ENCODE data around the gene OPTC. TPM values are rescaled to one million over a fixed set of nuclear protein-coding genes. Genes with fewer than 3 reads are reported as not detected.
A peak's percentile ranks its signal among the peaks of the same experiment; 100 is the strongest.

OPTC gene
- total RNA-seq, 1 experiment from 2014 or later, result not detected

- DNase-seq (ENCODE audit: low read depth), result no peak
Measured at GRCh38 chr1:203536575-203536974, 42.6 kb downstream of the OPTC start.

GRCh38 chr1:203536980-203537455, 43.1 kb downstream of the OPTC start:
- peak; percentile 58 for DNase-seq (ENCODE audit: low read depth)

- no peak for DNase-seq (ENCODE audit: low read depth)
Measured at GRCh38 chr1:203537806-203538464, 44.0 kb downstream of the OPTC start.

DNA sequence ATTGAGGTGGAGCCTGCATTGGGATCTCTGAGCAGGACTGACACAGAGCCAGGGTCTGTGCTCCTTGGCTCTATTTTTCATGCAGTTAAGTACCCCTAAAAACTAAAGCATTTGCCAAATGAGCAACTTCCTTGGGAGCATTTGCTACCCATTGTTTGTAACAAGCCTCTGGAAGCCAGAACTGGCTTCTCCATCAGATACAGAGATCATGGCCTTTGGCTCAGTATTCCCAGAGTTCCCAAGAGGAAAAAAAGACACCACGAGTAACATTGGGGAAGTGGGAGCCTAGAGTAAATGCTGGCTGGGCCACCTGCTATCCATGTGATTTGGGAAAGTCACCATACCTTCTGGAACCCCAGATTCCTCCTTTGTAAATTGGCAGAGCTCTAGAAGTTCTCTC, 44.8 kb downstream of the OPTC start:
- DNase-seq (ENCODE audit: low read depth), result no peak

DNA sequence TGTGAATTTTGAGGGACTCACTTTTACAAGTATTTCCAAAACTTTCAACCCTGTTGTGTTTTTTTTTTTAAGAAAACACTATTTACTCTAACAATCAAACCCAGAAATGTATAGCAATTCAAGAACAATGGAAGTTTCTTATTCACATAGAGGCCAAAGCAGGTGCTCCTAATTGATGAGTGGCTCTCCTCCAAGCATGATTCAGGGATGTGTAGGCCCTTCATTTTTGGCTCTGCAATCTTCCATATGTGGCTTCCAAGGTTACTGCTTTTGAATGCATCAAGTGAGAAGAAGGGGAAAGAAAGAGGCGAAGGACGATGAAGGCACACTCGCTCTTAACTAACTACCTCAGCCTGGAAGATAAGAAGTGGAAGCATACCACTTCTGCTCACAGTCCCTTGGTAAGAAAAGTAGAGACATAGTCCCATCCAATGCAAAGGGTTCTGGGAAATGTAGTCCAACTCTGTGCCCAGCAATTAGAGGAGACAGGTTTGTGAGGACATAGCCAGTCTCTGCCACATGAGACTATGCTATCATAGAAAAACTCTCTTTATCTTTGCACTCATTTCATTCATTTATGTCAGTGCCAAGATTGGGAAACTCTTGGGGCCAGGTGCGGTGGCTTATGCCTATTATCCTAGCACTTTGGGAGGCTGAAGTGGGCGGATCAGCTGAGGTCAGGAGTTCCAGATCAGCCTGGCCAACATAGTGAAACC, 46.0 kb downstream of the OPTC start:
- DNase-seq (ENCODE audit: low read depth), result no peak

DNA sequence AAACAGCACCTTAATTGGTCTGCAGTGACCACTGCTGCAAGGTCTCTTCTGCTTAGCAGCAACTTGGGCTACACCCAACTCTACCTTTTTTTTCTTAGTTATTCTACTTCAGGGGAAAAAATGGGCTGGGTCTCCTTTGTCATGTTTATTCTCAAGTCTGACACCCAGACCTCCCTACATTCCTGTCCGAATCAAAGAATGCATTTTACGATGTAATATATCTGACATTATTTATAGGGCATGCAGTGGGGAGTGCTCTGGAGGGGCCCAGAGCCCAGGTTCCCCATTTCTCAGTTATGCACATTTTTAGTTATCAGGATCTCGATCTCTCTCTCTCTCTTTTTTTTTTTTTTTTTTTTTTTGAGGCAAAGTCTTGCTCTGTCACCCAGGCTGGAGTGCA, 50.5 kb downstream of the OPTC start:
- no peak for DNase-seq (ENCODE audit: low read depth)

GRCh38 chr1:203544978-203545816, 51.2 kb downstream of the OPTC start:
- no peak for DNase-seq (ENCODE audit: low read depth)

DNA sequence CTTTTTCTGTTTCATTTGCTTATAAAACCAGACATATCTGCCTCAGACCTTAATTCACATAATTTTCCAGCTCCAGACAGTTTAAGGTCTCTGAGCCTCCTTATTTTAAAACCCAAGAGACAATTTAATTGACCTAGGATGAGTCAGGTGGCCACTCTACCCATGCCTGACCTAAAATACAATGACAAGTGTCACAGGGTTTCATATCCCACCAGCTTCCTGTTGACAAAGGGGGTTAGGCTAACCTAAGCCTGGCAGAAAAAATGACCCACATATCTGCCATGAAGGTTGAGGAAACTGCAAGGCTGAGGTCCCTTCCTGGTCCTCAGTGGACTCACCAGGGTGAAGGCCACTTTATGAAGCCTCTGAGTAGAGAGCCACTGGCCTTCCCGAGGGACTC, 52.3 kb downstream of the OPTC start:
- DNase-seq (ENCODE audit: low read depth), result no peak

- DNase-seq (ENCODE audit: low read depth), result no peak
Measured at GRCh38 chr1:203547147-203547546, 53.2 kb downstream of the OPTC start.

DNA sequence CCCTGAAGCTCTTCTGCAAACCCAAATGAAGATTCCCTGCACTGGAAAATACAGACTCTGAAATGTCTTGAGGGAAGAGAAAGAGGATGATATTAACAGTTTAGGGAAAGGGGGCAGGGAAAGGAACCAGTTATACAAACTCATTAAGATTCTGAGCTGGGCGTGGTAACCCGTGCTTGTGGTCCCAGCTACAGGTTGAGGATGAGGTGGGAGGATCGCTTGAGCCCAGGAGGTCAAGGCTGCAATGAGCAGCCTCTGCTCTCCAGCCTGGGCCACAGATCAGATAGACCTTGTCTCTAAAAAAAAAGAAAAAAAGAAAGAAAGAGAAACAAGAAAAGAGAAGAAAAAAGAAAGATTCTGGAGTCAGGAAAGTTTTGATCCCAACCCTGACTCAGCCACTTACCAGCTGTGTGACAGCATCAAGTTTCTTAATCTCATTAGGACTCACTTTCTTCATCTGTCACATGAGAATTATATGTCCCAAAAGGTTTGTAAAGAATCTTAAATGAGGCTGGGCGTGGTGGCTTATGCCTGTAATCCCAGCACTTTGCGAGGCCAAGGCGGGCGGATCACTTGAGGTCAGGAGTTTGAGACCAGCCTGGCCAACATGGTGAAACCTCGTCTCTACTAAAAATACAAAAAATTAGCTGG, 53.9 kb downstream of the OPTC start:
- no peak for DNase-seq (ENCODE audit: low read depth)

DNA sequence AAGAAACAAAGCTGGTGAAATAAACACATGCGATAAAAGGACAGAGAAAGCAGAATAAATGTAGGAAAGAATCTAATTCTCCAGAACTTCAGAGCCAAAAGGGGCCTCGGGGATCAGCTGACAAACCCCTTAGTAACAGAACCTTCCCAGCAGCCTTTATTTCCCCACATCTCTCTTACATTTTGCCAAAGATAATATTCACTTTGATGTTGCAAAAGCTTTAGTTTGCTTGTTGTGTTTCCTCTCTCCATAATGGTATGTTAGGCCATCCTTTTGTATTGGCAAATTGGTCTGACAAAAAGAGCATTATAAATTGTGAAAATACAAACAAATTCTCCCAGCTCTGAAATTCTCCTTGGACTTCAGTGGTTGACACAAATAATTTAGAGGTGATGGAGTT, 54.9 kb downstream of the OPTC start:
- no peak for DNase-seq (ENCODE audit: low read depth)

GRCh38 chr1:203549309-203549708, 55.4 kb downstream of the OPTC start:
- no peak for DNase-seq (ENCODE audit: low read depth)

DNA sequence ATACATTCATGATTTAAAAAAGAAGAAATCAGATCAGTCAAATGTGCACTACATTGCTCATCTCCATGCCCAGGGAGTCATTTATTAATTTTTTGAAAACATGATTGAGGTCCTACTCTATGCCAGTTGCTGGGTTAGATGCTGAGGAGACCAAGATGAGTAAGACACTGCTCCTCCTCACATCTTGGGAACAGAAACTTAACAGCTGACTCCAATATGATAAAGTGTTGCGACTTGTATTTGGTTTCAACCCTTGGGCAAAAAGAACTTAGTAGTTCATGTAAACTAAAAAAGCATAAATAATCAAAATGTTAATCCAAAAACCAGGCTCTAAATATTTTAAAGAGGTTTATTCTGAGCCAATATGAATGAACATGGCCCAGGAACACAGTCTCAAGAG, 56.9 kb downstream of the OPTC start:
- no peak for DNase-seq (ENCODE audit: low read depth)

GRCh38 chr1:203551550-203551949, 57.6 kb downstream of the OPTC start:
- no peak for DNase-seq (ENCODE audit: low read depth)

GRCh38 chr1:203553496-203553895, 59.5 kb downstream of the OPTC start:
- no peak for DNase-seq (ENCODE audit: low read depth)

DNA sequence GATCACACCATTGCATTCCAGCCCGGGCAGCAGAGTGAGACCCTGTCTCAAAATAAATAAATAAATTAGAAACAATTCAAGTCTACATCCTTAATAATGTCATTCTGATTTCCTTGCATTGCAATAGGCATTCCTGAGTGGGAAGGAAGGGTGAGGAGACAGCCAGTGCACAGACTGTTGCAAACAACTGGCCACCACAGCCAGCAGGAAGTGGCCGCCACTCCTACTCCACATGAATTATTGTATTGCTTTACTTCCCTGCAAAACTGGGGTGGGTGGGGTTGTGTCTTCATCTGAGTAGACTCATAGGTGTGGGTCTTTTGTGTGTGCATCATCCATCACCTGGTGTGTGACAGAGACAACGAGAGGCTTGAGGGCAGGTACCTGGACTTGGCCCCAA, 60.1 kb downstream of the OPTC start:
- DNase-seq (ENCODE audit: low read depth), result no peak

- no peak for DNase-seq (ENCODE audit: low read depth)
Measured at GRCh38 chr1:203555076-203555475, 61.1 kb downstream of the OPTC start.

GRCh38 chr1:203555511-203556046, 61.6 kb downstream of the OPTC start:
- DNase-seq (ENCODE audit: low read depth), result no peak

DNA sequence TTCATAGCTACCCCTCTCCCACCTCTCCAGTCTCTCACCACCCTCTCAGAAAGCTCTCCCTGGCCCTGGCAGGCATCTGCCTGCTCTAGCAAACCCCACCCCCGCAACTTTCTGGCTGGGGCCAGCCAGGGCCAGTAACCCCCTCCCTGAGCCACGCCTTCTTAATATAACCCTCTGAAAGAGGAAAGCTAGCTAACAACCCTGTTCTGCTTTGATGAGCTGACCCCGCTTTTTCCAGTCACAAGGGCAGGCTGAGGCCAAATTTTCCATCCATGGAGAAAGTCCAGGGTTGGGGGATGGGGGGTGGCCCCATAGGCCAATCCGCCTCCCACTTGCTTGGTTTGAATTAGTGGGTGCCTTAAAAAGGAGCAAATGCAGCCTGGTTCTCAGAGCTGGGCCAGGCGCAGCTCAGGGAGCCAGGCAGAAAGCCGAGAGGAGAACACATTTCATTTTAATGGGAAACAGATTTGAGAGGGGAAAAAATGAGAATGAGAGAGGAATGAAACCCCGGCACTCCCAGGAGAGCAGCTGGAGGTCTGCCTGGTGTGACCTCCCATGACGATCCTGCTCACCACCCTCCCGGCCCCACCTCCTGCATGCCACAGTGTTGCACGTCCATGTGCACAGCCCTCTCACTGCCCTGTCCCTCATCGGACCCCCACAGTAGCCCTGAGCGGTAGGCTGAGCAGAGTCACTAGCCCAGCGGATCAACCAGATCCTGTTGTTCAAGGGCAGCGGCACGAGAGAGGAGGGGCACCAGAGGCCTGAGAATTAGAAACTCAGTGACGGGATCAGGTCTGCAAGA, 62.3 kb downstream of the OPTC start:
- peak; percentile 85 for DNase-seq (ENCODE audit: low read depth)

GRCh38 chr1:203557390-203557789, 63.4 kb downstream of the OPTC start:
- peak; percentile 89 for DNase-seq (ENCODE audit: low read depth)
